ENCODE results near the gene STXBP5.

Gene STXBP5

GRCh38 chr6:147390909-147391536 lies 186.8 kb downstream of the STXBP5 start:
- no peaks in the 10 kb centered on the region for H3K79me2 ChIP-seq (ENCODE audit: insufficient read depth, low read length)

GRCh38 chr6:147392917-147393625 lies 188.9 kb downstream of the STXBP5 start:
- no peaks in the 10 kb centered on the region for H3K4me1 ChIP-seq (ENCODE audit: insufficient read depth, low read length, severe bottlenecking)
- no peaks in the 10 kb centered on the region for H3K79me2 ChIP-seq (ENCODE audit: insufficient read depth, low read length)
- H4K20me1 ChIP-seq (ENCODE audit: insufficient read depth, low read length): no peaks in the 10 kb centered on the region
- TF ChIP-seq EZH2 (IDR thresholded peaks at IDR 0.05; ENCODE audit: borderline replicate concordance, low read length): no peak
- no peaks in the 10 kb centered on the region for H3K27me3 ChIP-seq (ENCODE audit: insufficient read depth, low read length)
- no peaks in the 10 kb centered on the region for H3F3A ChIP-seq (ENCODE audit: insufficient read depth, low read length)
- no peak overlapping the region for H3K4me3 ChIP-seq (ENCODE audit: low read depth, low read length, poor library complexity, severe bottlenecking)
- no peak overlapping the region for H3K9ac ChIP-seq (ENCODE audit: low read length)
- no peak overlapping the region for H3K27ac ChIP-seq (ENCODE audit: low read depth, low read length, poor library complexity, severe bottlenecking)
- no peaks in the 10 kb centered on the region for H3K36me3 ChIP-seq (ENCODE audit: insufficient read depth, low read length)
- no peaks in the 10 kb centered on the region for H3K9me2 ChIP-seq (ENCODE audit: low read depth, low read length)
- H3K9me3 ChIP-seq (ENCODE audit: low read length): no peaks in the 10 kb centered on the region
- H2AFZ ChIP-seq (ENCODE audit: low read length): no peak overlapping the region
- H3K4me2 ChIP-seq (ENCODE audit: low read length): no peak overlapping the region

More at GRCh38 chr6:147390909-147391536, 186.8 kb downstream of the STXBP5 start:
- no peaks in the 10 kb centered on the region for H3K36me3 ChIP-seq (ENCODE audit: insufficient read depth, low read length)
- no peaks in the 10 kb centered on the region for H3K9me3 ChIP-seq (ENCODE audit: low read length)
- no peak overlapping the region for H3K9ac ChIP-seq (ENCODE audit: low read length)
- H3F3A ChIP-seq (ENCODE audit: insufficient read depth, low read length): no peaks in the 10 kb centered on the region
- no peak overlapping the region for H2AFZ ChIP-seq (ENCODE audit: low read length)
- H3K9me2 ChIP-seq (ENCODE audit: low read depth, low read length): no peaks in the 10 kb centered on the region
- no peaks in the 10 kb centered on the region for H3K4me1 ChIP-seq (ENCODE audit: insufficient read depth, low read length, severe bottlenecking)
- H3K4me3 ChIP-seq (ENCODE audit: low read depth, low read length, poor library complexity, severe bottlenecking): no peak overlapping the region
- H3K27me3 ChIP-seq (ENCODE audit: insufficient read depth, low read length): no peaks in the 10 kb centered on the region
- TF ChIP-seq CTCF (IDR thresholded peaks at IDR 0.05; ENCODE audit: low read length): peak; percentile 45
- TF ChIP-seq EZH2 (IDR thresholded peaks at IDR 0.05; ENCODE audit: borderline replicate concordance, low read length): no peak
- no peaks in the 10 kb centered on the region for H4K20me1 ChIP-seq (ENCODE audit: insufficient read depth, low read length)
- H3K4me2 ChIP-seq (ENCODE audit: low read length): no peak overlapping the region
- H3K27ac ChIP-seq (ENCODE audit: low read depth, low read length, poor library complexity, severe bottlenecking): no peak overlapping the region

DNA sequence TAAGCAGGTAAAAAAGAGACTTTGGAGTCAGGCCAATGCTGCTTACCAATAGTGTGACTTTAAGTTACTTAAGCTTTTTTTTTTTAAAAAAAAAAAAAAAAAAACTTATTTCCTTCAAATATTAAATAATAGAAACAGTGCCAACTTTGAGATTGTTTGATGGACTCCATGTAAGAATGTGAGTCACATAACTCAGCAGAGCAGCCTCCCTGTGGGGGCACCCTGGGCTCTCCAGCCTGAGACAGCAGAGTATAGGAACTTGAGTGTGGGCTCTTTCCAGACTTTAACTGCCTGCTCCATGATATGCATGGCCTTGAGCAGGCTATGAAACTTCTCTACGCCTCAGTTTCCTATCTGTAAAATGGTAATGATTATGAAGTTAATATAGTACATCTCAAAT lies 190.9 kb downstream of the STXBP5 start:
- Histone ChIP-seq H3K36me3 (ENCODE audit: insufficient read depth, low read length) (no peaks in the 10 kb centered on the region), H2AFZ (ENCODE audit: low read length) (no peak overlapping the region), H3K4me3 (ENCODE audit: low read depth, low read length, poor library complexity, severe bottlenecking) (no peak overlapping the region)

More for the DNA sequence above, 190.9 kb downstream of the STXBP5 start:
- H3K79me2 ChIP-seq (ENCODE audit: insufficient read depth, low read length): no peaks in the 10 kb centered on the region
- no peak overlapping the region for H3K27ac ChIP-seq (ENCODE audit: low read depth, low read length, poor library complexity, severe bottlenecking)
- no peaks in the 10 kb centered on the region for H4K20me1 ChIP-seq (ENCODE audit: insufficient read depth, low read length)
- no peak overlapping the region for H3K9ac ChIP-seq (ENCODE audit: low read length)
- no peaks in the 10 kb centered on the region for H3K9me3 ChIP-seq (ENCODE audit: low read length)
- H3K27me3 ChIP-seq (ENCODE audit: insufficient read depth, low read length): no peaks in the 10 kb centered on the region
- H3F3A ChIP-seq (ENCODE audit: insufficient read depth, low read length): no peaks in the 10 kb centered on the region
- no peak overlapping the region for H3K4me2 ChIP-seq (ENCODE audit: low read length)
- H3K4me1 ChIP-seq (ENCODE audit: insufficient read depth, low read length, severe bottlenecking): no peaks in the 10 kb centered on the region
- TF ChIP-seq CTCF (IDR thresholded peaks at IDR 0.05; ENCODE audit: low read length): no peak
- no peak for TF ChIP-seq EZH2 (IDR thresholded peaks at IDR 0.05; ENCODE audit: borderline replicate concordance, low read length)
- H3K9me2 ChIP-seq (ENCODE audit: low read depth, low read length): no peaks in the 10 kb centered on the region
